ENCODE data around the gene CTXN1.

CTXN1 gene

GRCh38 chr19:7914099-7914498 lies 11.8 kb downstream of the CTXN1 start:
- no peak for DNase-seq (ENCODE audit: low read depth in 2 of 2)

GRCh38 chr19:7913652-7914051 lies 12.3 kb downstream of the CTXN1 start:
- no peak for DNase-seq (ENCODE audit: low read depth in 2 of 2)

GRCh38 chr19:7912697-7913564 lies 13.0 kb downstream of the CTXN1 start:
- DNase-seq (ENCODE audit: low read depth in 2 of 2): no peak

- DNase-seq (ENCODE audit: low read depth in 2 of 2): no peak
Measured at GRCh38 chr19:7912144-7912696, 13.7 kb downstream of the CTXN1 start.

- DNase-seq (ENCODE audit: low read depth in 2 of 2): no peak
Measured at GRCh38 chr19:7911508-7912143, 14.3 kb downstream of the CTXN1 start.

- no peak for DNase-seq (ENCODE audit: low read depth in 2 of 2)
Measured at GRCh38 chr19:7910321-7911161, 15.4 kb downstream of the CTXN1 start.

- DNase-seq (ENCODE audit: low read depth in 2 of 2): no peak
Measured at GRCh38 chr19:7909471-7910067, 16.4 kb downstream of the CTXN1 start.

GRCh38 chr19:7908742-7909461 lies 17.0 kb downstream of the CTXN1 start:
- DNase-seq (ENCODE audit: low read depth in 2 of 2): no peak

- DNase-seq (ENCODE audit: low read depth in 2 of 2): no peak
Measured at GRCh38 chr19:7908078-7908699, 17.7 kb downstream of the CTXN1 start.

GRCh38 chr19:7907544-7907943 lies 18.4 kb downstream of the CTXN1 start:
- no peak for DNase-seq (ENCODE audit: low read depth in 2 of 2)

- no peak for DNase-seq (ENCODE audit: low read depth in 2 of 2)
Measured at GRCh38 chr19:7907122-7907521, 18.8 kb downstream of the CTXN1 start.

GRCh38 chr19:7905859-7906258 lies 20.1 kb downstream of the CTXN1 start:
- no peak for DNase-seq (ENCODE audit: low read depth in 2 of 2)

- DNase-seq (ENCODE audit: low read depth in 2 of 2): no peak
Measured at GRCh38 chr19:7905268-7905667, 20.7 kb downstream of the CTXN1 start.

GRCh38 chr19:7904074-7905020 lies 21.6 kb downstream of the CTXN1 start:
- peak; percentile 37 to 39 for DNase-seq (ENCODE audit: low read depth in 2 of 2)

GRCh38 chr19:7903244-7904073 lies 22.5 kb downstream of the CTXN1 start, which contains the start of gene MAP2K7:
MAP2K7 (plus strand) TSS chr19:7903877; CDS start chr19:7903945, 68 bp downstream.
- peak; percentile 100 for DNase-seq (ENCODE audit: low read depth in 2 of 2)

- DNase-seq (ENCODE audit: low read depth in 2 of 2): no peak
Measured at GRCh38 chr19:7902796-7903243, 23.1 kb downstream of the CTXN1 start.

GRCh38 chr19:7901337-7901736 lies 24.6 kb downstream of the CTXN1 start:
- DNase-seq (ENCODE audit: low read depth in 2 of 2): no peak

- no peak for DNase-seq (ENCODE audit: low read depth in 2 of 2)
Measured at GRCh38 chr19:7900931-7901330, 25.0 kb downstream of the CTXN1 start.

Measured in stimulated activated CD8-positive, alpha-beta memory T cell treated with anti-CD3 and anti-CD28 coated beads, Interleukin-2, amount 100 ng/mL, for 1 hour (primary cell).